H9 (cell line): ENCODE data around the gene FHIT. TPM values are rescaled to one million over a fixed set of nuclear protein-coding genes. Genes with fewer than 3 reads are reported as not detected.

Experiments used
- DNase-seq: peaks from one replicate; pipeline ENCODE4 v3.0.0-alpha.2; 2017
- H2AFZ ChIP-seq: one replicate; pipeline ENCODE4 v1.6.1; 2013; ENCODE audit warnings: mild to moderate bottlenecking, low read length, control low read depth, moderate library complexity
- H2AK5ac ChIP-seq: 2 replicates; pipeline ENCODE4 v1.6.1; 2013; ENCODE audit warnings: low read length, control low read depth, mixed read lengths; ENCODE audit not compliant: insufficient read length
- H2BK120ac ChIP-seq: one replicate; pipeline ENCODE4 v1.6.1; 2013; ENCODE audit warnings: low read depth, mild to moderate bottlenecking, low read length, control low read depth, inconsistent platforms; ENCODE audit not compliant: poor library complexity, severe bottlenecking
- H2BK12ac ChIP-seq: 2 replicates; pipeline ENCODE4 v1.6.1; 2013; ENCODE audit warnings: low read length, control low read depth, mixed read lengths, low read depth; ENCODE audit not compliant: insufficient read length
- H2BK15ac ChIP-seq: 2 replicates; pipeline ENCODE4 v1.6.1; 2013; ENCODE audit warnings: low read depth, low read length, control low read depth
- H2BK20ac ChIP-seq: one replicate; pipeline ENCODE4 v1.6.1; 2013; ENCODE audit warnings: low read depth, mild to moderate bottlenecking, low read length, control low read depth, inconsistent platforms; ENCODE audit not compliant: poor library complexity, severe bottlenecking
- H2BK5ac ChIP-seq: 2 replicates; pipeline ENCODE4 v1.6.1; 2013; ENCODE audit warnings: low read length, control low read depth, mixed read lengths; ENCODE audit not compliant: insufficient read length
- H3K14ac ChIP-seq: 2 replicates; pipeline ENCODE4 v1.6.1; 2013; ENCODE audit warnings: low read length, control low read depth; ENCODE audit not compliant: insufficient read depth
- H3K18ac ChIP-seq: 2 replicates; pipeline ENCODE4 v1.6.1; 2013; ENCODE audit warnings: low read depth, mild to moderate bottlenecking, mixed read lengths, low read length, control low read depth; ENCODE audit not compliant: insufficient read length
- H3K23ac ChIP-seq: 2 replicates; pipeline ENCODE4 v1.6.1; 2013; ENCODE audit warnings: low read length, control low read depth, mixed read lengths, low read depth; ENCODE audit not compliant: insufficient read length
- H3K23me2 ChIP-seq: 2 replicates; pipeline ENCODE4 v1.6.1; 2013; ENCODE audit warnings: low read depth, mild to moderate bottlenecking, mixed read lengths, low read length, control low read depth; ENCODE audit not compliant: insufficient read length, poor library complexity, severe bottlenecking
- H3K27ac ChIP-seq: 2 replicates; pipeline ENCODE4 v1.5.1; 2013; ENCODE audit warnings: low read length, control low read depth, mixed read lengths, low read depth; ENCODE audit not compliant: insufficient read length
- H3K27me3 ChIP-seq: 2 replicates; pipeline ENCODE4 v1.6.1; 2013; ENCODE audit warnings: low read length, control low read depth, inconsistent platforms; ENCODE audit not compliant: insufficient read depth
- H3K4ac ChIP-seq: 2 replicates; pipeline ENCODE4 v1.6.1; 2013; ENCODE audit warnings: low read depth, mild to moderate bottlenecking, control low read depth, inconsistent platforms, low read length, moderate library complexity
- H3K4me1 ChIP-seq: 2 replicates; pipeline ENCODE4 v1.6.1; 2013; ENCODE audit warnings: low read length, control low read depth, inconsistent platforms; ENCODE audit not compliant: insufficient read depth
- H3K4me2 ChIP-seq: 2 replicates; pipeline ENCODE4 v1.6.1; 2013; ENCODE audit warnings: low read length, control low read depth, mixed read lengths; ENCODE audit not compliant: insufficient read length, insufficient read depth
- H3K56ac ChIP-seq: 2 replicates; pipeline ENCODE4 v1.6.1; 2013; ENCODE audit warnings: low read depth, mild to moderate bottlenecking, mixed read lengths, low read length, control low read depth; ENCODE audit not compliant: insufficient read length
- H3K79me1 ChIP-seq: 2 replicates; pipeline ENCODE4 v1.6.1; 2013; ENCODE audit warnings: low read depth, mild to moderate bottlenecking, moderate library complexity, low read length, control low read depth, inconsistent platforms; ENCODE audit not compliant: insufficient read depth, poor library complexity, severe bottlenecking
- H3K79me2 ChIP-seq: 2 replicates; pipeline ENCODE4 v1.6.1; 2013; ENCODE audit warnings: low read length, control low read depth, inconsistent platforms; ENCODE audit not compliant: insufficient read depth
- H3K9ac ChIP-seq: 2 replicates; pipeline ENCODE4 v1.6.1; 2013; ENCODE audit warnings: low read length, control low read depth, mixed read lengths; ENCODE audit not compliant: insufficient read length; ENCODE audit errors: extremely low read depth
- H3K9me3 ChIP-seq: one replicate; pipeline ENCODE4 v1.6.1; 2013; ENCODE audit warnings: low read depth, low read length, inconsistent platforms; ENCODE audit not compliant: control insufficient read depth
- H3T11ph ChIP-seq: one replicate; pipeline ENCODE4 v1.6.1; 2013; ENCODE audit warnings: mild to moderate bottlenecking, low read length, control low read depth, inconsistent platforms
- H4K20me1 ChIP-seq: one replicate; pipeline ENCODE4 v1.6.1; 2013; ENCODE audit not compliant: control insufficient read depth, insufficient read length, insufficient read depth
- H4K5ac ChIP-seq: 2 replicates; pipeline ENCODE4 v1.6.1; 2013; ENCODE audit warnings: low read depth, mild to moderate bottlenecking, mixed read lengths, low read length, control low read depth; ENCODE audit not compliant: insufficient read length
- H4K8ac ChIP-seq: replicated peaks from 2 replicates; pipeline ENCODE4 v1.6.1; 2013; ENCODE audit warnings: low read length, control low read depth, mixed read lengths, low read depth; ENCODE audit not compliant: insufficient read length
- H4K91ac ChIP-seq: 2 replicates; pipeline ENCODE4 v1.6.1; 2013; ENCODE audit warnings: low read depth, mild to moderate bottlenecking, moderate library complexity, mixed read lengths, low read length, control low read depth; ENCODE audit not compliant: insufficient read length
- H3K27ac Mint-ChIP-seq, 3 experiments: 2 replicates in 2 of 3; 3 replicates in 1 of 3; pipeline ENCODE4 v1.8.0; 2020 to 2021; ENCODE audit warnings: mixed read lengths in 3 of 3, mild to moderate bottlenecking in 1 of 3, moderate library complexity in 1 of 3
- H3K27me3 Mint-ChIP-seq: 2 replicates; pipeline ENCODE4 v1.8.0; 2021; ENCODE audit warnings: low read depth, mild to moderate bottlenecking, moderate library complexity, mixed read lengths
- H3K36me3 Mint-ChIP-seq, 3 experiments: 2 replicates in 2 of 3; 3 replicates in 1 of 3; pipeline ENCODE4 v1.8.0; 2020 to 2021; ENCODE audit warnings: low read depth in 3 of 3, mixed read lengths in 3 of 3; ENCODE audit not compliant: insufficient read depth in 1 of 3
- H3K4me1 Mint-ChIP-seq, 2 experiments: 2 replicates each; pipeline ENCODE4 v1.8.0; 2020; ENCODE audit warnings: mixed read lengths in 2 of 2
- H3K4me3 Mint-ChIP-seq, 2 experiments: 2 replicates in 1 of 2; 3 replicates in 1 of 2; pipeline ENCODE4 v1.8.0; 2020 to 2021; ENCODE audit warnings: mild to moderate bottlenecking in 2 of 2, mixed read lengths in 2 of 2, moderate library complexity in 1 of 2
- H3K9me3 Mint-ChIP-seq, 2 experiments: 2 replicates in 1 of 2; 3 replicates in 1 of 2; pipeline ENCODE4 v1.8.0; 2020; ENCODE audit warnings: mild to moderate bottlenecking in 2 of 2, mixed read lengths in 2 of 2, moderate library complexity in 1 of 2
- WGBS: extraction: QIAGEN DNeasy Blood & Tissue Kit; methylation state at CpG from one replicate; pipeline ENCODE4 v1.1.7; 2013; ENCODE audit warnings: missing lambda C conversion rate, low lambda C conversion rate, mixed read lengths; ENCODE audit not compliant: insufficient read length; ENCODE audit errors: extremely low coverage; 5-methylcytosine and 5-hydroxymethylcytosine counted together
- total RNA-seq: library from RNA; stranded (reverse); gene quantifications from 2 replicates; pipeline ENCODE4 v1.2.1, GENCODE V29; 2021
- TF ChIP-seq, protein P1 (sequence below): fragments of 200-600 bp; sonication (generic); conservative IDR thresholded peaks from 3 replicates; pipeline ENCODE4 v1.8.0; 2021; ENCODE audit warnings: antibody characterized with exemption, mild to moderate bottlenecking

Gene FHIT
- total RNA-seq, 1 experiment from 2014 or later = 3.0 TPM

DNA sequence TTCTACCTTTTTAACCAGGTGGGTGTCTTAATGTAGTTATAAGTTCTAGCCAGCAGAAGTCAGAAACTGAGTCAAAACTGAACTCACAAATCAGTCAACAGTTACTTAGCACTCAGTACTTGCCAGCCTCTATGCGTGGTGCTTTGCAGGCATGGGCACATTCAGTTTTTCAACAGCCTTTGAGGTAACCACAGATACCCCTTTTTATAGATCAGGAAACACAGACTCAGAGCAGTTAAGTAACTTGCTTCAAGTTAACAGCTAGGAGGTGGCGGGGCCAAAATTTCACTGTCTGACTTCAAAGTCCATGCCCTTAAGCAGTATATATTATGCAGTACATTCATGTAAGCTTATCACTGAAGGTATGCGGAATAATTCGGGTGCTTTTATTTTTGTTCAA lies 139.4 kb downstream of the FHIT start:
- no peak overlapping the region for H2BK5ac ChIP-seq
- H4K20me1 ChIP-seq = no peaks in the 10 kb centered on the region
- H2BK15ac ChIP-seq = no peak overlapping the region
- H4K5ac ChIP-seq = no peak overlapping the region
- no peak overlapping the region for H3K27ac ChIP-seq
- H3K4me2 ChIP-seq = no peak overlapping the region
- no peak overlapping the region for H2BK20ac ChIP-seq
- H3K27me3 ChIP-seq = no peaks in the 10 kb centered on the region
- Mint-ChIP-seq H3K27me3 (no peaks in the 10 kb centered on the region), H3K4me1 (no peaks in the 10 kb centered on the region), H3K9me3 (no peaks in the 10 kb centered on the region), H3K36me3 (no peaks in the 10 kb centered on the region), H3K4me3 (no peak overlapping the region), H3K27ac (no peak overlapping the region)
- H3T11ph ChIP-seq = no peak overlapping the region
- no peaks in the 10 kb centered on the region for H3K23me2 ChIP-seq
- H3K79me1 ChIP-seq = no peaks in the 10 kb centered on the region
- no peak overlapping the region for H4K8ac ChIP-seq
- no peak overlapping the region for H3K56ac ChIP-seq
- no peak overlapping the region for H2AFZ ChIP-seq
- H3K79me2 ChIP-seq = no peaks in the 10 kb centered on the region
- H3K18ac ChIP-seq = no peak overlapping the region
- no peak overlapping the region for H2BK12ac ChIP-seq
- H3K23ac ChIP-seq = no peak overlapping the region
- no peak overlapping the region for H3K9ac ChIP-seq
- H3K14ac ChIP-seq = no peak overlapping the region
- no peak overlapping the region for H2BK120ac ChIP-seq
- no peak overlapping the region for H2AK5ac ChIP-seq
- no CpG with 5 or more reads among the region's 4 CpGs for WGBS
- H3K4ac ChIP-seq = no peak overlapping the region
- DNase-seq = no peak
- TF ChIP-seq, protein P1, sequence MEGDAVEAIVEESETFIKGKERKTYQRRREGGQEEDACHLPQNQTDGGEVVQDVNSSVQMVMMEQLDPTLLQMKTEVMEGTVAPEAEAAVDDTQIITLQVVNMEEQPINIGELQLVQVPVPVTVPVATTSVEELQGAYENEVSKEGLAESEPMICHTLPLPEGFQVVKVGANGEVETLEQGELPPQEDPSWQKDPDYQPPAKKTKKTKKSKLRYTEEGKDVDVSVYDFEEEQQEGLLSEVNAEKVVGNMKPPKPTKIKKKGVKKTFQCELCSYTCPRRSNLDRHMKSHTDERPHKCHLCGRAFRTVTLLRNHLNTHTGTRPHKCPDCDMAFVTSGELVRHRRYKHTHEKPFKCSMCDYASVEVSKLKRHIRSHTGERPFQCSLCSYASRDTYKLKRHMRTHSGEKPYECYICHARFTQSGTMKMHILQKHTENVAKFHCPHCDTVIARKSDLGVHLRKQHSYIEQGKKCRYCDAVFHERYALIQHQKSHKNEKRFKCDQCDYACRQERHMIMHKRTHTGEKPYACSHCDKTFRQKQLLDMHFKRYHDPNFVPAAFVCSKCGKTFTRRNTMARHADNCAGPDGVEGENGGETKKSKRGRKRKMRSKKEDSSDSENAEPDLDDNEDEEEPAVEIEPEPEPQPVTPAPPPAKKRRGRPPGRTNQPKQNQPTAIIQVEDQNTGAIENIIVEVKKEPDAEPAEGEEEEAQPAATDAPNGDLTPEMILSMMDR = no peak
- H3K9me3 ChIP-seq = no peaks in the 10 kb centered on the region
- no peak overlapping the region for H4K91ac ChIP-seq
- H3K4me1 ChIP-seq = no peaks in the 10 kb centered on the region
